ENCODE results near the gene PIEZO2.

Gene PIEZO2

GRCh38 chr18:10771053-10771709, 378.2 kb downstream of the PIEZO2 start:
- no peak for DNase-seq

- DNase-seq: no peak
These were observed 379.1 kb downstream of the PIEZO2 start for GRCh38 chr18:10770264-10770663.

GRCh38 chr18:10768221-10768620, 381.1 kb downstream of the PIEZO2 start:
- DNase-seq: no peak

- no peak for DNase-seq
These were observed 381.7 kb downstream of the PIEZO2 start for GRCh38 chr18:10767658-10768057.

- no peak for DNase-seq
These were observed 388.4 kb downstream of the PIEZO2 start for GRCh38 chr18:10760986-10761385.

GRCh38 chr18:10759241-10759640, 390.1 kb downstream of the PIEZO2 start:
- DNase-seq: no peak

GRCh38 chr18:10757946-10758345, 391.4 kb downstream of the PIEZO2 start:
- no peak for DNase-seq

- DNase-seq: no peak
These were observed 392.0 kb downstream of the PIEZO2 start for GRCh38 chr18:10757349-10757748.

GRCh38 chr18:10755855-10756254, 393.5 kb downstream of the PIEZO2 start:
- no peak for DNase-seq

GRCh38 chr18:10754128-10754527, 395.2 kb downstream of the PIEZO2 start:
- DNase-seq: no peak

- DNase-seq: no peak
These were observed 397.0 kb downstream of the PIEZO2 start for GRCh38 chr18:10752382-10752781.

- no peak for DNase-seq
These were observed 397.7 kb downstream of the PIEZO2 start for GRCh38 chr18:10751653-10752052.

GRCh38 chr18:10750191-10751035, 399.0 kb downstream of the PIEZO2 start:
- no peak for DNase-seq

- DNase-seq: no peak
These were observed 400.7 kb downstream of the PIEZO2 start for GRCh38 chr18:10748641-10749040.

- no peak for DNase-seq
These were observed 403.4 kb downstream of the PIEZO2 start for GRCh38 chr18:10745971-10746370.

GRCh38 chr18:10745219-10745618, 404.1 kb downstream of the PIEZO2 start:
- DNase-seq: no peak

- DNase-seq: no peak
These were observed 405.6 kb downstream of the PIEZO2 start for GRCh38 chr18:10743766-10744165.

- no peak for DNase-seq
These were observed 410.2 kb downstream of the PIEZO2 start for GRCh38 chr18:10739152-10739551.

- no peak for DNase-seq
These were observed 412.4 kb downstream of the PIEZO2 start for GRCh38 chr18:10736984-10737383.

- no peak for DNase-seq
These were observed 416.4 kb downstream of the PIEZO2 start for GRCh38 chr18:10732990-10733389.

GRCh38 chr18:10727477-10727876, 421.9 kb downstream of the PIEZO2 start:
- DNase-seq: no peak

GRCh38 chr18:10726198-10727068, 422.9 kb downstream of the PIEZO2 start:
- no peak for DNase-seq

- no peak for DNase-seq
These were observed 424.7 kb downstream of the PIEZO2 start for GRCh38 chr18:10724666-10725065.

Measured in CD4-positive, alpha-beta T cell treated with Interleukin-1 beta for 1 hour (primary cell).